CD8-positive, alpha-beta memory T cell (primary cell): ENCODE results near the gene MXRA7. TPM values are rescaled to one million over a fixed set of nuclear protein-coding genes. Genes with fewer than 3 reads are reported as not detected.
A peak's percentile ranks its signal among the peaks of the same experiment; 100 is the strongest.
"Not testable (repeated sequence)": the region's sequence is repeated elsewhere in the genome, so short reads cannot be mapped to it uniquely, and the experiment has no call there.

Source experiments
- CTCF ChIA-PET: fragments of 350-600 bp; sonication (Branson Sonifier 250); formaldehyde crosslinking; loops from one replicate; lab custom pipeline; 2021; ENCODE audit warnings: antibody characterized with exemption; lab: Charles Lee
- POLR2A ChIA-PET: fragments of 350-600 bp; sonication (Branson Sonifier 250); formaldehyde crosslinking; loops from one replicate; lab custom pipeline; 2021; ENCODE audit warnings: antibody characterized with exemption; lab: Charles Lee
- DNase-seq, 5 donors: peaks; one replicate each; pipeline versions ENCODE4 v3.0.0 to v3.0.0-alpha.2; 2020 to 2022; ENCODE audit warnings: mixed read lengths in 1 of 5
- H3K27ac ChIP-seq: one replicate; pipeline ENCODE4 v1.7.0; 2013; ENCODE audit warnings: low read depth, mild to moderate bottlenecking, low read length, moderate library complexity
- H3K27me3 ChIP-seq: 2 replicates; pipeline ENCODE4 v1.7.0; 2013; ENCODE audit warnings: low read length, mild to moderate bottlenecking; ENCODE audit not compliant: insufficient read depth, poor library complexity, severe bottlenecking
- H3K36me3 ChIP-seq: 2 replicates; pipeline ENCODE4 v1.7.0; 2013; ENCODE audit warnings: mild to moderate bottlenecking, low read length, moderate library complexity; ENCODE audit not compliant: insufficient read depth
- H3K4me1 ChIP-seq: 2 replicates; pipeline ENCODE4 v1.7.0; 2013; ENCODE audit warnings: mild to moderate bottlenecking, low read length, moderate library complexity; ENCODE audit not compliant: insufficient read depth
- H3K4me3 ChIP-seq: 2 replicates; pipeline ENCODE4 v1.7.0; 2013; ENCODE audit warnings: mild to moderate bottlenecking, low read length
- H3K9me3 ChIP-seq: 2 replicates; pipeline ENCODE4 v1.7.0; 2013; ENCODE audit warnings: mild to moderate bottlenecking, low read length
- H3K27ac Mint-ChIP-seq, 8 donors: one replicate each; pipeline ENCODE4 v1.8.0; 2020 to 2021; ENCODE audit warnings: mixed read lengths in 8 of 8, mild to moderate bottlenecking in 6 of 8, inconsistent platforms in 3 of 8, moderate library complexity in 3 of 8
- H3K27me3 Mint-ChIP-seq, 2 donors: one replicate each; pipeline ENCODE4 v1.8.0; 2020 to 2021; ENCODE audit warnings: mixed read lengths in 2 of 2, mild to moderate bottlenecking in 1 of 2, moderate library complexity in 1 of 2
- H3K36me3 Mint-ChIP-seq, 3 donors: one replicate each; pipeline ENCODE4 v1.8.0; 2020 to 2021; ENCODE audit warnings: mixed read lengths in 3 of 3, inconsistent platforms in 1 of 3, mild to moderate bottlenecking in 1 of 3
- H3K4me1 Mint-ChIP-seq, 3 donors: one replicate each; pipeline ENCODE4 v1.8.0; 2020 to 2021; ENCODE audit warnings: mixed read lengths in 3 of 3, inconsistent platforms in 1 of 3, mild to moderate bottlenecking in 1 of 3
- H3K4me3 Mint-ChIP-seq, 7 donors: one replicate each; pipeline ENCODE4 v1.8.0; 2020 to 2021; ENCODE audit warnings: mixed read lengths in 7 of 7, mild to moderate bottlenecking in 6 of 7, moderate library complexity in 4 of 7, inconsistent platforms in 2 of 7
- H3K9me3 Mint-ChIP-seq, 5 donors: one replicate each; pipeline ENCODE4 v1.8.0; 2020 to 2022; ENCODE audit warnings: mixed read lengths in 5 of 5, mild to moderate bottlenecking in 3 of 5, moderate library complexity in 2 of 5, inconsistent platforms in 1 of 5
- polyA plus RNA-seq: library from polyadenylated mRNA; unstranded; fragments of 300-500 nt; fragmentation: Illumina TruSeq; gene quantifications from one replicate; pipeline ENCODE4 v1.2.3, GENCODE V29; 2021
- total RNA-seq, 2 experiments: library from RNA; stranded (reverse); gene quantifications; one replicate each; pipeline ENCODE4 v1.2.3, GENCODE V29; 2021

MXRA7 gene
- total and polyA plus RNA-seq, 3 experiments from 2014 or later: 27.1 to 30.6 (median 29.1) TPM

DNA sequence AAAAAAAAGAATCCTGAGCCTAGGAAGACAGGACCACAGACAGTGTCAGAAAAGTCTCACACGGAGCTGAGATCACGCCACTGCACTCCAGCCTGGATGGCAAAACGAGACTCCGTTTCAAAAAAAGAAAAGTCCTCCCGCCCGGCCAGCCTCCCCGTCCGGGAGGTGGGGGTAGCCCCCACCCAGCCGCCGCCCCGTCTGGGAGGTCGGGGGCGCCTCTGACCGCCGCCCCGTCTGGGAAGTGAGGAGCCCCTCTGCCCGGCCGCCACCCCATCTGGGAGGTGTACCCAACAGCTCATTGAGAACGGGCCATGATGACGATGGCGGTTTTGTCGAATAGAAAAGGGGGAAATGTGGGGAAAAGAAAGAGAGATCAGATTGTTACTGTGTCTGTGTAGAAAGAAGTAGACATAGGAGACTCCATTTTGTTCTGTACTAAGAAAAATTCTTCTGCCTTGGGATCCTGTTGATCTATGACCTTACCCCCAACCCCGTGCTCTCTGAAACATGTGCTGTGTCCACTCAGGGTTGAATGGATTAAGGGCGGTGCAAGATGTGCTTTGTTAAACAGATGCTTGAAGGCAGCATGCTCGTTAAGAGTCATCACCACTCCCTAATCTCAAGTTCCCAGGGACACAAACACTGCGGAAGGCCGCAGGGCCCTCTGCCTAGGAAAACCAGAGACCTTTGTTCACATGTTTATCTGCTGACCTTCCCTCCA lies 74.1 kb downstream of the MXRA7 start:
- peaks cover 2 to 20% of the 10 kb centered on the region in 2 donors for H3K27me3 Mint-ChIP-seq
- H3K36me3 ChIP-seq, POLR2A ChIA-PET, H3K9me3 ChIP-seq, DNase-seq, H3K27ac ChIP-seq, H3K27me3 ChIP-seq, H3K9me3 Mint-ChIP-seq, H3K4me1 Mint-ChIP-seq, CTCF ChIA-PET, H3K36me3 Mint-ChIP-seq, H3K4me3 ChIP-seq, H3K27ac Mint-ChIP-seq, H3K4me3 Mint-ChIP-seq, H3K4me1 ChIP-seq: not testable (repeated sequence)

DNA sequence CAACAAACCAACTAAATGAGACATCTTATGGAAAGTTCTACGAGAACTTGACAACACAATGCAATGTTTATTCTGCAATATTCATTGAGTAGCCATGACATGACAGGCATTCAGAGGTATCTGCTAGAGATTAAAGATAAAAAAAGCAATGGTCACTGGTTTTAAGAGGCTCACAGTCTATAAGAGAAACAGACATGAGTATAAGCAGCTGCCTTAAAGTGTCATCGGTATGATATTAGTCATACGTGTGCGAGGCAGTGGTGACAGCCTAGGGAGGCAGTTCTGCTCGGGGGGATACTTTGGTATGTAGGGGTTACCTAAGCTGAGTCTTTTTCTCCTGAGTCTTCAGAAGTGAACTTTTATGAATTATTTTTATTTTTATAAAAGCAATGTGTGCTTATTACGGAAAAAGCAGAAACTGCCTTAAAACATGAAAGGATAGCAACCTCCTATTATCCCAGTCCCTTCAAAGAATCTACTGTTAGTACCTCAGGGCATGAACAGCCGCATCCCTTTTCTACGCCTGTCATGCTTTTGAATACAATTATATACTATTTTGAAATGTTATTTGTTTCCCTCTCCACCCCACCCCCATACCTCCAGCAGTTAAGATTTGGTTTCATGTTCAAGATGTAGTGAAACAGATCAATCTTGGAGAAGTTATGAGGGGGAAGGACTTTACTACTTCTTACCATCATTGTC lies 75.0 kb downstream of the MXRA7 start:
- peaks cover 2 to 20% of the 10 kb centered on the region in 2 donors for H3K27me3 Mint-ChIP-seq
- no peaks in the 10 kb centered on the region for H3K36me3 ChIP-seq
- no peaks in the 10 kb centered on the region for H3K27me3 ChIP-seq
- no peak overlapping the region for H3K27ac ChIP-seq
- H3K4me3 Mint-ChIP-seq: no peak overlapping the region
- no peak overlapping the region for H3K4me3 ChIP-seq
- H3K4me1 Mint-ChIP-seq: peaks cover 0 to 9% (median 0%) of the 10 kb centered on the region in 3 donors
- POLR2A ChIA-PET: no interaction called here
- H3K4me1 ChIP-seq: no peaks in the 10 kb centered on the region
- no peak for DNase-seq
- CTCF ChIA-PET: interaction anchor here (3.2 kb wide), 1 partner anchor 11 kb away, joined by 11 read pairs; no protein-coding TSS in a partner anchor
- peaks cover 0 to 3% (median 0%) of the 10 kb centered on the region in 3 donors for H3K36me3 Mint-ChIP-seq
- H3K27ac Mint-ChIP-seq: no peak overlapping the region
- no peaks in the 10 kb centered on the region for H3K9me3 ChIP-seq
- H3K9me3 Mint-ChIP-seq: no peaks in the 10 kb centered on the region

DNA sequence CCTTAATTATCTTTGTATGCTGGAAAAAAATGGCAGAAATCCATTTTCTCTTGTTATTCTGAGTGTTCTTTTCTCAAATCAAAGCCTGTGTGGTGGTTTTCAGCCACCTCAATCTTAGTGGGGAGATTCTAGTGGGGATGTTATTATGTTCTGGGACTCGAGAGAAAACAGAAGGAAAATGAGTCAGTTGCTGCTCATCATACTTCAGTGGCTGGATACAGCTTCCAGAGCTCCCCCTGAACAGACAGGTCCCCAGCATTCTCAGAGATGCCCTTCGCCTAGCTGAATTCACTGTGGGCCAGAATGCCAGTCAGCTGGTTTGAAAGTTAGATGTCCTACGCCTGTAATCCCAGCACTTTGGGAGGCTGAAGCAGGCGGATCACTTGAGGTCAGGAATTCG lies 75.7 kb downstream of the MXRA7 start:
- H3K27me3 Mint-ChIP-seq: peaks cover 3 to 20% of the 10 kb centered on the region in 2 donors

DNA sequence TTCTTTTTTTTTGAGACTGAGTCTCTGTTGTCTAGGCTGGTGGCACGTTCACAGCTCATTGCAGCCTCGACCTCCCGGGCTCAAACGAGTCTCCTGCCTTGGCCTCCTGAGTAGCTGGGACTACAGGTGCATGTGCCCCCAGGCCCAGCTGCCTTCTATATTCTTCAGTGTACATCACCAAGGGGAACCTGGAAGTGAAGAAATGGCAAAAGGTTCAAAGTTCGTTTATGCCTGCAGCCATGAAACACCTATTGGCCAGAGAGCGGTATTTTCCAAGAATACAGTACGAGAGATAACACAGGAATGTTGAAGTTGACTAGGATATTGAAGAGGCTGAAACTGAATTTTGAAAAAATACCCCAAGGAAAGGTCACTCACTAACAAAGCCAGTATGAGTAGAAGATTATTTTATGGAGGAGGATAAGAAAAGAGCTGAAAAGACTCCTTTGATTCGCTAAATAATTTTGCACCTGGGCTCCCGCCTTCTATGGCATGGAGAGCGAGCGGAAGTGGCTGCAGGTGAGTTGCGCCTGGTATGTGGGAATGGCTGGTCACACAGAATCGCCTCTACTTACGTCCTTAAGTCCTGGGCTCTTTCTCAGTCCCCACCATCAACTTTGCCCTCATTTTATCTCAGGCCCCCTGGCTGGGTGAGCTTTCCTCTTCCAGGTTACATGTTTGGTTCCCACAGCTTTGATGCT lies 77.0 kb downstream of the MXRA7 start:
- ChIA-PET POLR2A (no interaction called here), CTCF (interaction anchor here (3.2 kb wide), 1 partner anchor 9 kb away, joined by 11 read pairs; no protein-coding TSS in a partner anchor)
- DNase-seq: no peak

More for the DNA sequence above, 75.7 kb downstream of the MXRA7 start:
- no peak for DNase-seq
- Histone ChIP-seq H3K9me3 (no peaks in the 10 kb centered on the region), H3K4me1 (no peaks in the 10 kb centered on the region), H3K27ac (no peak overlapping the region), H3K4me3 (no peak overlapping the region), H3K36me3 (no peaks in the 10 kb centered on the region), H3K27me3 (no peaks in the 10 kb centered on the region)
- Mint-ChIP-seq H3K27ac (no peak overlapping the region), H3K36me3 (peaks cover 0 to 3% (median 0%) of the 10 kb centered on the region in 3 donors), H3K4me3 (no peak overlapping the region), H3K9me3 (no peaks in the 10 kb centered on the region), H3K4me1 (peaks cover 0 to 9% (median 0%) of the 10 kb centered on the region in 3 donors)
- CTCF ChIA-PET: interaction anchor here (3.2 kb wide), 1 partner anchor 11 kb away, joined by 11 read pairs; no protein-coding TSS in a partner anchor
- POLR2A ChIA-PET: no interaction called here

DNA sequence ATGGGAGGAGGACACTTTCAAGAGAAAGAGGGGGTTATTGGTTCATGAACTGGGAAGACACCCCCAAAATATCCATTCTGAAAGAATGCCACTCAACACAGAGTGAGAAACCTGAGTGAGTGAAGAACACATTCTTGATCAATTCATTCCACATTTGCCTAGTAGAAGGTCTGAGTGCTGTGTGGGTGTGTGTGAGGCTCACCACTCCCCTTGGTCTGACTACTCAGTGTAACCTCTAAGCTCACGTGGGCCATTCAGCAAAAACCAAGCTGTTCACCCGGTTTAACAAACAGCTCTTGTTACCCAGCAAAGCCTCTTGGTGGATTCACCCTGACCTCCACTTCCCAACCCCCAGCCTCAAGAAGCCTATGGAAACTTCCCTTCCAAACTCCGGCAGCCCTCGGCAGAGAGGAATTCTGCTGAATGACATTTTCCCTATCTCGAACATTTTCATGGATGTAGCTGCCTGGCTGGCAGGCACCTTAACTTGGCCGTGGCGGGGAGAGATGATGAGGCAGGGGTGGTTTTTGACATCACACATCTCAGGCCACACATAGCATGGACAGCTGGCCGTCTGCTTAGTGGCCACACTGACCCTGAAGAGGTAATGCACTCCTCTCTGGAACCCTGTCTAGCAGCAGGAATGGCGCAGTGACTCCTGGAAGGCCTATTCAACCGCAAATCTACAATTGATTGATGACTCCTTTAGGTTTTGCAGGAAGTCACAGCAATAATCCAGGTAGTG lies 78.8 kb downstream of the MXRA7 start:
- H3K4me1 Mint-ChIP-seq: peaks cover 0 to 9% (median 0%) of the 10 kb centered on the region in 3 donors
- DNase-seq: peak in 1 of 5 donors; percentile 28
- peak overlapping the region in 1 of 7 donors; percentile 44 for H3K4me3 Mint-ChIP-seq
- ChIA-PET CTCF (interaction anchor here (3.2 kb wide), 1 partner anchor 8 kb away, joined by 11 read pairs; no protein-coding TSS in a partner anchor), POLR2A (no interaction called here)
- H3K27me3 ChIP-seq: no peaks in the 10 kb centered on the region
- H3K36me3 ChIP-seq: no peaks in the 10 kb centered on the region
- peaks cover 0 to 3% (median 0%) of the 10 kb centered on the region in 3 donors for H3K36me3 Mint-ChIP-seq
- no peaks in the 10 kb centered on the region for H3K9me3 Mint-ChIP-seq
- no peak overlapping the region for H3K4me3 ChIP-seq
- peaks cover 7 to 16% of the 10 kb centered on the region in 2 donors for H3K27me3 Mint-ChIP-seq
- no peaks in the 10 kb centered on the region for H3K9me3 ChIP-seq
- H3K27ac Mint-ChIP-seq: peak overlapping the region in 2 of 8 donors; percentile 44 to 54
- H3K27ac ChIP-seq: no peak overlapping the region
- no peaks in the 10 kb centered on the region for H3K4me1 ChIP-seq

More for the DNA sequence above, 77.0 kb downstream of the MXRA7 start:
- H3K4me1 ChIP-seq: no peaks in the 10 kb centered on the region
- Mint-ChIP-seq H3K9me3 (no peaks in the 10 kb centered on the region), H3K4me3 (no peak overlapping the region), H3K4me1 (peaks cover 0 to 9% (median 0%) of the 10 kb centered on the region in 3 donors), H3K27ac (no peak overlapping the region), H3K27me3 (peaks cover 7 to 20% of the 10 kb centered on the region in 2 donors), H3K36me3 (peaks cover 0 to 3% (median 0%) of the 10 kb centered on the region in 3 donors)
- no peak overlapping the region for H3K4me3 ChIP-seq
- no peaks in the 10 kb centered on the region for H3K9me3 ChIP-seq
- H3K27ac ChIP-seq: no peak overlapping the region
- H3K27me3 ChIP-seq: no peaks in the 10 kb centered on the region
- no peaks in the 10 kb centered on the region for H3K36me3 ChIP-seq

DNA sequence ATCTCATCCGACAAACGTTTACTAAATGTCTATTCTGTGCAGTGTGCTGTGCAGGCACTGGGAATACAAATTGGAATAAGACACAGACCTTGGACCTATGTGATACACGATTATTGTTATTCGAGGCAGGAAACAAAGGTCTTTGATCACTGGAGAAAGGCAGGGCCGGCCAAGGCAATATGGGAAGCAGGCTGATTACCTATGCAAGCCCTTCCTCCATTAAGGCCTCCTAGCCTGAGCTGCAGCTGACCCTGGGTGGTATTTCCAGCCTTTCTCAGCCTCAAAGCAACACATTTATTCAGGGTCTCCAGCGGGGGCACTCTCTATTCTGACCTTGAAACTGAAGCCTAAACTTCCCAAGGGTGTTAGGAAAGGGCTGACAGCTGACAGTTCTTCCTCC lies 80.6 kb downstream of the MXRA7 start:
- H3K36me3 ChIP-seq: no peaks in the 10 kb centered on the region
- peaks cover 8 to 16% of the 10 kb centered on the region in 2 donors for H3K27me3 Mint-ChIP-seq
- DNase-seq: no peak
- H3K36me3 Mint-ChIP-seq: peaks cover 0 to 3% (median 0%) of the 10 kb centered on the region in 3 donors
- no peak overlapping the region for H3K4me3 ChIP-seq
- no peaks in the 10 kb centered on the region for H3K9me3 ChIP-seq
- H3K4me1 ChIP-seq: no peaks in the 10 kb centered on the region
- POLR2A ChIA-PET: no interaction called here
- H3K27ac Mint-ChIP-seq: no peak overlapping the region
- H3K27me3 ChIP-seq: no peaks in the 10 kb centered on the region
- no peaks in the 10 kb centered on the region for H3K9me3 Mint-ChIP-seq
- H3K4me1 Mint-ChIP-seq: peaks cover 0 to 9% (median 0%) of the 10 kb centered on the region in 3 donors
- no peak overlapping the region for H3K4me3 Mint-ChIP-seq
- CTCF ChIA-PET: interaction anchor here (1.5 kb wide), 1 partner anchor 44 kb away, joined by 4 read pairs; the partner anchor contains the start of gene ST6GALNAC2
- no peak overlapping the region for H3K27ac ChIP-seq
